Measurements from ENCODE around the gene WIPF2.

GRCh38 chr17:40278414-40278813 is 59.3 kb downstream of the WIPF2 start:
- TF ChIP-seq, protein P1, sequence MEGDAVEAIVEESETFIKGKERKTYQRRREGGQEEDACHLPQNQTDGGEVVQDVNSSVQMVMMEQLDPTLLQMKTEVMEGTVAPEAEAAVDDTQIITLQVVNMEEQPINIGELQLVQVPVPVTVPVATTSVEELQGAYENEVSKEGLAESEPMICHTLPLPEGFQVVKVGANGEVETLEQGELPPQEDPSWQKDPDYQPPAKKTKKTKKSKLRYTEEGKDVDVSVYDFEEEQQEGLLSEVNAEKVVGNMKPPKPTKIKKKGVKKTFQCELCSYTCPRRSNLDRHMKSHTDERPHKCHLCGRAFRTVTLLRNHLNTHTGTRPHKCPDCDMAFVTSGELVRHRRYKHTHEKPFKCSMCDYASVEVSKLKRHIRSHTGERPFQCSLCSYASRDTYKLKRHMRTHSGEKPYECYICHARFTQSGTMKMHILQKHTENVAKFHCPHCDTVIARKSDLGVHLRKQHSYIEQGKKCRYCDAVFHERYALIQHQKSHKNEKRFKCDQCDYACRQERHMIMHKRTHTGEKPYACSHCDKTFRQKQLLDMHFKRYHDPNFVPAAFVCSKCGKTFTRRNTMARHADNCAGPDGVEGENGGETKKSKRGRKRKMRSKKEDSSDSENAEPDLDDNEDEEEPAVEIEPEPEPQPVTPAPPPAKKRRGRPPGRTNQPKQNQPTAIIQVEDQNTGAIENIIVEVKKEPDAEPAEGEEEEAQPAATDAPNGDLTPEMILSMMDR (IDR thresholded peaks at IDR 0.05), result no peak
- TF ChIP-seq POLR2A (IDR thresholded peaks at IDR 0.05), result no peak

Measured in esophagus squamous epithelium (tissue), 4 donors.